HG03457 (cell line): ENCODE data around the gene MORN4.

Experiments
- ATAC-seq: cut with Tn5 transposase; IDR thresholded peaks from one replicate; pipeline ENCODE4 v1.9.1; 2021; ENCODE audit warnings: moderate number of reproducible peaks; ENCODE audit not compliant: unreplicated experiment

MORN4 gene

DNA sequence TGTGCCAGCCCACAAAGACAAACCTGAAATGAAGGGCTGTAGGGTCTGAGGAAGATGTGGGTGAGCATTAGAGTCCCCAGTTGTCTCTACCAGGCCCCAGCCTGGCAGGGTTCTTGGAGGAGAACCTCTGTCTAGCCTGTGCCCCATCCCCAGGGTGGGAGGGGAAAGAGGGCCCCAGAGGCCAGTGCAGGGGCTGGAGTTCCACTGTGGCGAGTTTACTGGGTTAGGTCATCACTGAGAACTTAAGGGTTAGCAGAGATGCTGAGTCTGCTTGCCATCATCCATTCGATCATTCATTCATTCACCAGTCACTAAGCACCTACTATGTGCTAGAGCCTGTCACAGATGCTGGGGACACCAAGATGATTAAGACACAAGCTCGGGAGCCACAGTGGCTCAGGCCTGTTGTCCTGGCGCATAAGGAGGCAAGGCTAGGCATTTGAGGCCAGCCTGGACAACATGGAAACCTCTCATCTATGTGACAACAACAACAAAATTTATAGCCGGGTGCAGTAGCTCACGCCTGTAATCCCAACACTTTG lies 58.1 kb downstream of the MORN4 start:
- no peak for ATAC-seq

DNA sequence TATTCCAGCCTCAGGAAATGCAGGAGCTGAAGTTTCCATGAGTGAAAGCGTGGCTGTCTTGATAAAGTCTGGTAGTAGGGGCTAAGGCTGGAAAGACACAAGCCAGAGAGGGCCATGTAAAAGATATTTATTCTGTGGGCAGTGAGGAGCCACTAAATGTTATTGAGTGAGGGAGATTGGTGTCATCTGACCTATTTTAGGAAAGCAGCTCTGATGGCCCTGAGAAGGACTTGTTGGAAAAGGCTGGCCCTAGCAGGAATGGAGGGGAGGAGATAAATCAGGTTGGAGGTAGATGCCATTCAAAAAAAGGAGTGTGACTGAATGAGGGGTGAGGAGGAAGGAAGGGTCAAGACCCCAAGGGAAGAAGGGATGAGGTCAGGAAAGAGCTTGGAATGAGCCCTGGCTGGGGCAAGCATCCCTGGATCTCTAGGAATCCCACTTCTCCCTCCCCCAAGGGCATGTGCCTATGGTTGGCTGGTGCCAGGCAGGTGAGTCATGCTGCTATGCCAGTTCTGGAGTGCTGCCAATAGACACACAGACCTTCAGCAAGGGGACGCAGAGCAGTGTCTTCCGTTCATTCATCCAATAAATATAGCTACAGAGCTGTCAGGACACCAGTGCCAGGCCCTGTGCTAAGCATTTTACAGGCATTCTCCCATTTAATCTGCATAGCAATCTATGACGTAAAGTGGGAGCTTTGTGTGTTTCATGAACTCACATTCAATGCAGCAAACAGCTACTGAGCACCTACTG lies 58.8 kb downstream of the MORN4 start:
- ATAC-seq: no peak

DNA sequence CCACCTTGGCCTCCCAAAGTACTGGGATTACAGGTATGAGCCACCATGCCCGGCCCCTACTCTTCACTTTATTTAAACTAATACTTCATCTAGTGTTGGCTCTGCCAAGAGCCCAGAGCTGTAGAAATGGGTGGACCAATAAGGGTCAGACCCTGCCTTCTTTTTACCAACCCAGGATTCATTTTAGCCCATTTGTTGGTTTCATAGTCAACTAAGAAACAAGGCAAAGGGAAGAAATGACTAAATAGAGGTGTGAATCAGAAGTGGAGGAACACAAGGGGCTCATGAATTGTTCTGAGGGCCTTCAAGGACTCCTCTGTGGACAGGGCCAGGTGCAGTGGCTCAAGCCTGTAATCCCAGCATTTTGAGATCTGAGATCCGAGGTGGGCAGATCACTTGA lies 59.6 kb downstream of the MORN4 start:
- no peak for ATAC-seq

DNA sequence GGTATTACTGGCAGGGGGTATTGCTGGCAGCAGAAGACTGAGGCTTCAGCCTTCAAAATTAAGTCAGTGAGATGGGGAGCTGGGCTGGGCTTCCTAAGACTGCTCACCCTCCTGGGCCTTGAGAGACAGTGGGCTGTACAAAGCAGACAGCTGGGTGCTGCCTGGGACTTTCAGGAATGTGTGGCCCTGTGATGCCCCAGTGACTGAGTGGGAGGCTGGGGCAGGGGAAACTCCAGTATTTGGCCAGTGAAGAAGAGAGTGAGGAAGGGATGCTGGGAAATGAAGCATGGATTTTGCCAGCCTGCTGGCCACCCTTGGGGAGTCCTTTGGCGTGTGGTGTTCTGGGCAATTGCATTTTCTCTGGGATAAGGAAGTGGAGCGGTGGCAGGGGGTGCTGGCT lies 60.3 kb downstream of the MORN4 start:
- no peak for ATAC-seq

DNA sequence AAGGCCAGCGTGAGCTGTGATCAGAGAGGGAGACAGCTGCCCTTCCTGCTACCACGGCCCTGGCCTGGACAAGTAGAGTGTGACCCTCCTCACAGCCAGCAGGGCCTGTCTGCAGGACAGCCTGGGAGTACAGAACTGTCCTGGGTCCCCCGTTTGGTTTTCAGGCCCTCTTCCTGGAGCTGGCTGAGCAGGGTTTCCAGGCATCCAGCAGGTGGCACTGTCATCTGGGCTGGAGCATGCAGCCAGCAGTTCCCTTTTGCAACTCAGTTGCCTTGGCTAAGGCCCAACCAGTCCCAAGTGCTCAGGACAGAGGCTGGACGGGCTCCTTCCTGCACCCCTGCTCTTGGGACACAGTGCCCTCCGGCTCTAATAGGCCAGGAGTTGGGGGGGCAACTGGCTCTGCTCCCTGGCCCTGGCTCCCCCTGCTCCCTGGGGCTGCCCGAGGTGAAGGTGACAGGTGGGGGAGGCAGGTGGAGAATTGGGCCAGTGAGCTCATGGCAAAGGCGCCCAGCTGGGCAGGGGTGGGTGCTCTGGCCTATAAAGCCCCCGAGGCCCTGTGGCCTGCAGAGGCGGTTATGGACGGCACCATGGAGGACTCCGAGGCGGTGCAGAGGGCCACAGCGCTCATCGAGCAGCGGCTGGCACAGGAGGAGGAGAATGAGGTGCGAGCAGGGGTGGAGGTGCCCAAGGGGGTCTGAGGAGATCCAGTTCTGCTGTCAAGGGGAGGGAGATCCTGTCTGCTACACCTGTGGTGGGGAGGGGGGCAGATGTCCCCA lies 60.9 kb downstream of the MORN4 start, which contains the start of gene ANKRD2:
Gene ANKRD2 (plus strand): TSS at position 566 of the 776 bp plus-strand sequence. CDS start 10 bp downstream, at position 576.
- ATAC-seq: no peak

DNA sequence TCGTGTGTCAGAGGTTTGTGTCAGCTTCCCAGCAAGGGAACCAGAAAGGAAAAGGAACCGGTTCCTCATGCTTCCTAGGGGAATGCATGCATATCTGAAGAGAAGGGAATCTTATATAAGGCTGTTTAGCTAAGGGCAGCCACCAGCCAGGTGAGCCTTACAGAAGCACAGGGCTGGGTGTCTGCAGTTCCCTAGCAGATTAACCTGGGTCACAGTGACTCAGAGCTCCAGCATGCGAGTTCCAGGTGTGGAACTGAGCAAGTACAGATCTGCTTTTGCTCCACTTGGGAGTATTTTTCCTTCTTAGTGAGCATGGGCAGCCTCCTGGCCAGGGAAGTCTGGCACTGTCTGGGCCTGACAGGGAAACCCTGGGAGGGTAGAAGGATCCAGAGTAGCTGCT lies 61.7 kb downstream of the MORN4 start:
- no peak for ATAC-seq

DNA sequence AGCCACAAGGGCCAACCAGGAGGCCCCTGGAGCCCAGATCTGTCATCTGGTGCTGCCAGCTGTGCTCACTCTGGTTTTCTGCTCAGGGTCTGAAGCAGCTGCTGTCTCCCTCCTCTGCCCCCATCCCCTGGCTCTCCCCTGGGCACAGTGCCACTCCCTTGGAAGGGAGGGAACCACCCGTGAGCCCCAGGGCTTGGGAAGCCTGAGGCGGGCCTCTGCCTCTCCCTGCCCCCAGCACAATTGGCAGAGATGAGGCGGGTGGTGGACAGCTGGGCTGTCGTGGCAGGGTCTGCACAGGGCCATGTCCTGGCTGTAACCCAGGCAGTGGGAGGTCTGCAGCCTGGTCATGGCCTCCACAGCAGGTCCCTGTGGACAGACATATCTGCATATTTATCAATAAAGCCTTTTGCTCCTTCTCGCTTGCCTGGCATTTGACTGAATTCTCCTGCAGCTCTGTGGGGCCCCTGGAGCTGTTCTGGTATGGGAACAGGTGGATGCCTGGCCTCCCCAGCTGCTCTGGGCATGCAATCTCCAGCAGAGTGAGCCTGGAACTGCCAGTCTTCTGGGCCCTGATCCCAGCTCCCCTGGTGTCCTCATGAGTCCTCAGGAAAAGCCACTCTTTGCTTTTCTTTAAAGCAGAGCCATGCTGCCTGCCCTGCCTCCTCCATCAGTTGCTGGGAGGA lies 62.4 kb downstream of the MORN4 start:
- ATAC-seq: no peak

DNA sequence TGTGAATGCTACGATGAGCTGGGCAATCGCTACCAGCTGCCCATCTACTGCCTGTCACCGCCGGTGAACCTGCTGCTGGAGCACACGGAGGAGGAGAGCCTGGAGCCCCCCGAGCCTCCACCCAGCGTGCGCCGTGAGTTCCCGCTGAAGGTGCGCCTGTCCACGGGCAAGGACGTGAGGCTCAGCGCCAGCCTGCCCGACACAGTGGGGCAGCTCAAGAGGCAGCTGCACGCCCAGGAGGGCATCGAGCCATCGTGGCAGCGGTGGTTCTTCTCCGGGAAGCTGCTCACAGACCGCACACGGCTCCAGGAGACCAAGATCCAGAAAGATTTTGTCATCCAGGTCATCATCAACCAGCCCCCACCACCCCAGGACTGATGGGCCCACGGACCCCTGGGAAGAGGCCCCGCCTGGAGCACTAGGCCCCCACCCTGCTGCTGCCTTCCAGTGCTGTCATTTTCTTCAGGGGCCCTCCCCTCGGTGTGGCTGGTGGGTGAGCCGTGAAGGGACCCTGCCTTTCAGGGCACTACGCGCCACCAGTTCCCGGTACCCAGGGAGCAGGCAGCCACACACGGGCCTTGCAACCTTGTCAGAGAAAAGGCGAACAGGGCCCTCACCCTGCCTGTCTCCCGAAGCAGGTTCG lies 63.0 kb downstream of the MORN4 start:
- ATAC-seq: no peak

DNA sequence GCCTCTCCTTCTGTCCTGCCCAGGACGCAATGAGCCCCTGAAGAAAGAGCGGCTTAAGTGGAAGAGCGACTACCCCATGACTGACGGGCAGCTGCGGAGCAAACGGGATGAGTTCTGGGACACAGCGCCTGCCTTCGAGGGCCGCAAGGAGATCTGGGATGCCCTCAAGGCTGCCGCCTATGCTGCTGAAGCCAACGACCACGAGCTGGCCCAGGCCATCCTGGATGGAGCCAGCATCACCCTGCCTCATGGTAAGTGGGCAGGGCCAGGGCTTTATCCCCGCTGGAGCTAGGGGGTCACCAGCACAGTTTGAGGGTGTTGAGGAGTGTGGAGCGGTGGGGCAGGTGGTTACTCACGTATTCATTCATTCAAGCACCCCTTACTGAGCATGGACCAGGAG lies 65.4 kb downstream of the MORN4 start:
- no peak for ATAC-seq

DNA sequence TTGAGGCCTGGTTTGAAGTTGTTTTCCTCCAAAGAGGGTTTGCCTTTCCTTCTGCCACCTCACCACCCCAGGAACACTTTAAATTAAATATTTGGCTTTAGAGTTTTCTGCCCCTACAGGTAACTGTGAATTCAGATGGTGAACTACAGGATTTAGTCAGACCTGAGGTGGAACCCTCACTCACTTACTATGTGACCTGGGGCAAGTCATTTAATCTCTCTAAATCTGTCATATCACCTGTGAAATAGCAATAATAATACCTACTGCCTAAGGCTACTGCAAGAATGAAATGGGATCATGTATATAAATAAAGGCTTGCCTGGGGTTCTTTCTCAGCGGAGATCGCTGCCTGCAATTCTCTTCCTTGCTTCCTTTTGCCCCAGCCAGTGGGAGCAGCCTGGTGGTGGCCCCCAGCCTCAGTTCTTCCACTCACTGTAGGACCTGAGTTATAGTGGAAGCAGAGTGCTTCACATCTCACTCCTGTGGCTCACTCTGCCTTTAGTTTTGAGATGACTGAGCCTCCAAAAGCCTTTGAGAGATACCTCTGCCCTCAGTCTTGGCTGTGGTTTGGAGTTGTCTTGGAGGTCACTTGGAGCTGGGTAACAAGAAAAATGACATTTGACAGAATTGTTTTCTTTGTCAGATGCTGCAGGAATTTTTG lies 66.8 kb downstream of the MORN4 start:
- ATAC-seq: no peak

DNA sequence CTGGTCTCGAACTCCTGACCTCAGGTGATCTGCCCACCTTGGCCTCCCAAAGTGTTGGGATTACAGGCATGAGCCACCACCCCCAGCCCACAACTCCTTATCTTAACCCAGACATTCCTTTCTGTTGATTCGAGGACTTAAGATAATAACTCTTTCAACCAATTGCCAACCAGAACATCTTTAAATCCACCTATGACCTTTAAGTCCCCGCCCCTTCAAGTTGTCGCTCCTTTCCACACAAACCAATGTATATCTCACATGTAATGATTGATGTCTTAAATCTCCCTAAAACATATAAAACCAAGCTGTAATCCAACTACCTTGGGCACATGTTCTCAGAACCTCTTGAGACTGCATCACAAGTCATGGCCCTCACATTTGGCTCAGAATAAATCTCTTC lies 68.5 kb downstream of the MORN4 start:
- no peak for ATAC-seq
